ENCODE data around the gene CELF4.

Gene CELF4

GRCh38 chr18:37258131-37258530 lies 307.5 kb downstream of the CELF4 start:
- DNase-seq (ENCODE audit: low read depth, low spot score) = no peak

- DNase-seq (ENCODE audit: low read depth, low spot score) = no peak
These were observed 310.6 kb downstream of the CELF4 start for GRCh38 chr18:37254973-37255372.

GRCh38 chr18:37254236-37254754 lies 311.3 kb downstream of the CELF4 start:
- no peak for DNase-seq (ENCODE audit: low read depth, low spot score)

- no peak for DNase-seq (ENCODE audit: low read depth, low spot score)
These were observed 312.0 kb downstream of the CELF4 start for GRCh38 chr18:37253394-37254235.

- DNase-seq (ENCODE audit: low read depth, low spot score) = no peak
These were observed 312.7 kb downstream of the CELF4 start for GRCh38 chr18:37252854-37253393.

- no peak for DNase-seq (ENCODE audit: low read depth, low spot score)
These were observed 313.3 kb downstream of the CELF4 start for GRCh38 chr18:37252342-37252741.

GRCh38 chr18:37251679-37252078 lies 313.9 kb downstream of the CELF4 start:
- no peak for DNase-seq (ENCODE audit: low read depth, low spot score)

- DNase-seq (ENCODE audit: low read depth, low spot score) = no peak
These were observed 315.5 kb downstream of the CELF4 start for GRCh38 chr18:37249895-37250618.

- DNase-seq (ENCODE audit: low read depth, low spot score) = no peak
These were observed 316.3 kb downstream of the CELF4 start for GRCh38 chr18:37249171-37249886.

GRCh38 chr18:37248281-37248680 lies 317.3 kb downstream of the CELF4 start:
- DNase-seq (ENCODE audit: low read depth, low spot score) = no peak

GRCh38 chr18:37247497-37248161 lies 318.0 kb downstream of the CELF4 start:
- no peak for DNase-seq (ENCODE audit: low read depth, low spot score)

- DNase-seq (ENCODE audit: low read depth, low spot score) = no peak
These were observed 318.7 kb downstream of the CELF4 start for GRCh38 chr18:37246779-37247340.

GRCh38 chr18:37244618-37245017 lies 321.0 kb downstream of the CELF4 start:
- no peak for DNase-seq (ENCODE audit: low read depth, low spot score)

- DNase-seq (ENCODE audit: low read depth, low spot score) = no peak
These were observed 321.9 kb downstream of the CELF4 start for GRCh38 chr18:37243741-37244140.

- DNase-seq (ENCODE audit: low read depth, low spot score) = no peak
These were observed 322.6 kb downstream of the CELF4 start for GRCh38 chr18:37242826-37243560.

GRCh38 chr18:37242091-37242490 lies 323.5 kb downstream of the CELF4 start:
- DNase-seq (ENCODE audit: low read depth, low spot score) = no peak

GRCh38 chr18:37238282-37239108 lies 327.1 kb downstream of the CELF4 start:
- DNase-seq (ENCODE audit: low read depth, low spot score) = no peak

GRCh38 chr18:37235583-37235982 lies 330.0 kb downstream of the CELF4 start:
- no peak for DNase-seq (ENCODE audit: low read depth, low spot score)

- no peak for DNase-seq (ENCODE audit: low read depth, low spot score)
These were observed 334.3 kb downstream of the CELF4 start for GRCh38 chr18:37231251-37231650.

Measured in activated naive CD8-positive, alpha-beta T cell treated with anti-CD3 and anti-CD28 coated beads, Interleukin-2, amount 50 U/mL, for 16 hours (primary cell).